ENCODE data around the gene DOK5. TPM values are rescaled to one million over a fixed set of nuclear protein-coding genes. Genes with fewer than 3 reads are reported as not detected.

DOK5 gene
- total and polyA plus RNA-seq, 2 donors (not counting 3 experiments of a cell fraction or from before 2014, with no cell fraction given) = 3.5 to 14.2 TPM

GRCh38 chr20:54657268-54657826 is 182.0 kb downstream of the DOK5 start:
- H3K27me3 ChIP-seq (ENCODE audit: control insufficient read depth in 2 of 2, insufficient read depth in 2 of 2, low read length in 2 of 2) = peaks cover 0 to 5% of the 10 kb centered on the region in 2 experiments
- FAIRE-seq (no peak), DNase-seq (ENCODE audit: low read depth, low spot score) (no peak)
- H3K4me2 ChIP-seq (ENCODE audit: insufficient read depth, low read length) = no peak overlapping the region
- H3K4me1 ChIP-seq (ENCODE audit: control insufficient read depth, extremely low read depth, insufficient read depth, low read length) = no peaks in the 10 kb centered on the region
- H3K36me3 ChIP-seq (ENCODE audit: control insufficient read depth in 2 of 2, extremely low read depth in 1 of 2, insufficient read depth in 2 of 2, low read length in 2 of 2) = no peaks in the 10 kb centered on the region
- no peak overlapping the region for H2AFZ ChIP-seq (ENCODE audit: low read depth, low read length)
- intact Hi-C loops (cut with micrococcal nuclease) (no loop called here), dilution Hi-C loops (cut with MboI; ENCODE audit: extremely low pct_ligation_motif_present, low sequenced_read_pairs) (no loop called here)
- no peak overlapping the region for H3K27ac ChIP-seq (ENCODE audit: insufficient read depth, low read depth, low read length)
- H3K9ac ChIP-seq (replicated peaks; ENCODE audit: extremely low read depth, insufficient read depth, low read length) = no peak overlapping the region
- H4K20me1 ChIP-seq (replicated peaks; ENCODE audit: control insufficient read depth, extremely low read depth, insufficient read depth, low read length) = no peaks in the 10 kb centered on the region
- TF ChIP-seq MAX (IDR thresholded peaks at IDR 0.05; ENCODE audit: insufficient read depth, insufficient read length) = no peak
- TF ChIP-seq EZH2 (IDR thresholded peaks at IDR 0.05; ENCODE audit: borderline replicate concordance, low read depth, low read length, severe bottlenecking) = no peak
- TF ChIP-seq CTCF (IDR thresholded peaks at IDR 0.05; ENCODE audit: extremely low read depth in 1 of 2, insufficient read depth in 1 of 2, low read depth in 1 of 2, low read length in 2 of 2) = no peak
- no peak for TF ChIP-seq FOS (IDR thresholded peaks at IDR 0.05; ENCODE audit: borderline replicate concordance, insufficient read depth, low read length)
- TF ChIP-seq POLR2AphosphoS5 (IDR thresholded peaks at IDR 0.05; ENCODE audit: insufficient read depth, low read depth, low read length) = no peak
- no peak for TF ChIP-seq GATA2 (IDR thresholded peaks at IDR 0.05; ENCODE audit: insufficient read depth, insufficient read length, low read depth, low read length)
- H3K9me1 ChIP-seq (replicated peaks; ENCODE audit: control insufficient read depth, extremely low read depth, insufficient read depth, low read length) = no peaks in the 10 kb centered on the region
- H3K79me2 ChIP-seq (ENCODE audit: control insufficient read depth, insufficient read depth, low read length) = no peaks in the 10 kb centered on the region
- no peaks in the 10 kb centered on the region for H3K9me3 ChIP-seq (replicated peaks; ENCODE audit: control insufficient read depth, insufficient read depth, low read length)
- no peak overlapping the region for H3K4me3 ChIP-seq (replicated peaks in 1 of 3; ENCODE audit: insufficient read depth in 1 of 3, low read depth in 1 of 3, low read length in 3 of 3)
- ChIA-PET POLR2A (no interaction called here), CTCF (interaction anchor here (1.1 to 2.9 kb wide), 3 partner anchors 10 to 124 kb away, joined by 3 to 17 read pairs (median 3); no protein-coding TSS in a partner anchor)
- no TSS peak for BruUV-seq (replicated peaks)
